B cell (primary cell): ENCODE data around the gene FBXO8. TPM values are rescaled to one million over a fixed set of nuclear protein-coding genes. Genes with fewer than 3 reads are reported as not detected.
A peak's percentile ranks its signal among the peaks of the same experiment; 100 is the strongest.

Experiments
- ATAC-seq: fragments of 200-7000 bp; cut with Tn5 transposase; one replicate; pipeline ENCODE4 v1.10.0; 2021; ENCODE audit warnings: low read depth, mild to moderate bottlenecking, moderate number of reproducible peaks, moderate library complexity
- CTCF ChIA-PET: fragments of 350-600 bp; sonication (Branson Sonifier 250); formaldehyde crosslinking; loops from one replicate; lab custom pipeline; 2021; ENCODE audit warnings: antibody characterized with exemption, inconsistent platforms; lab: Charles Lee
- POLR2A ChIA-PET: fragments of 350-600 bp; sonication (Branson Sonifier 250); formaldehyde crosslinking; loops from one replicate; lab custom pipeline; 2021; ENCODE audit warnings: antibody characterized with exemption; lab: Charles Lee
- DNase-seq: peaks from one replicate; pipeline ENCODE4 v3.0.0; 2013
- H2AFZ ChIP-seq: 2 replicates; pipeline ENCODE4 v1.6.1; 2012; ENCODE audit warnings: mild to moderate bottlenecking, low read depth, low read length; ENCODE audit not compliant: insufficient read depth, poor library complexity, severe bottlenecking
- H3K27ac ChIP-seq, 2 donors: 1 replicate in 1 of 2; 2 replicates in 1 of 2; pipeline ENCODE4 v1.5.1; 2012 to 2013; ENCODE audit warnings: low read length in 2 of 2, mild to moderate bottlenecking in 2 of 2, moderate library complexity in 1 of 2
- H3K27me3 ChIP-seq, 4 experiments: fragments of 200-600 bp in 1 of 4; sonication (generic) in 1 of 4; replicated peaks in 1 of 4; 1 replicate in 2 of 4; 2 replicates in 2 of 4; pipeline versions ENCODE4 v1.6.1 to v1.7.0; 2013 to 2016; ENCODE audit warnings: low read length in 3 of 4, mild to moderate bottlenecking in 2 of 4, mixed read lengths in 1 of 4, moderate library complexity in 1 of 4; ENCODE audit not compliant: insufficient read depth in 4 of 4, control insufficient read depth in 3 of 4; ENCODE audit errors: control extremely low read depth in 1 of 4
- H3K36me3 ChIP-seq, 2 experiments: replicated peaks in 1 of 2; 1 replicate in 1 of 2; 2 replicates in 1 of 2; pipeline versions ENCODE4 v1.6.1 to v1.7.1; 2013; ENCODE audit warnings: low read length in 1 of 2; ENCODE audit not compliant: insufficient read depth in 2 of 2, control insufficient read depth in 1 of 2; ENCODE audit errors: control extremely low read depth in 1 of 2, extremely low read depth in 1 of 2
- H3K4me1 ChIP-seq, 2 donors: fragments of 200-600 bp in 1 of 2; sonication (generic) in 1 of 2; 1 replicate in 1 of 2; 2 replicates in 1 of 2; pipeline versions ENCODE4 v1.5.1 to v1.6.1; 2013 to 2017; ENCODE audit warnings: low read length in 2 of 2; ENCODE audit not compliant: control insufficient read depth in 2 of 2, insufficient read depth in 2 of 2
- H3K4me2 ChIP-seq: replicated peaks from 2 replicates; pipeline ENCODE3; 2012; ENCODE audit warnings: mild to moderate bottlenecking, low read depth, low read length; ENCODE audit not compliant: poor library complexity, severe bottlenecking
- H3K4me3 ChIP-seq, 5 experiments: fragments of 200-600 bp in 1 of 5; sonication (generic) in 1 of 5; 1 replicate in 3 of 5; 2 replicates in 2 of 5; pipeline versions ENCODE4 v1.5.1 to v1.7.0; 2011 to 2016; ENCODE audit warnings: low read length in 4 of 5, mild to moderate bottlenecking in 4 of 5, low read depth in 2 of 5, control low read depth in 1 of 5, moderate library complexity in 1 of 5; ENCODE audit not compliant: insufficient read depth in 1 of 5; ENCODE audit errors: control extremely low read depth in 1 of 5, extremely low read depth in 1 of 5
- H3K79me2 ChIP-seq: fragments of 200-600 bp; sonication (generic); one replicate; pipeline ENCODE4 v1.6.0; 2016; ENCODE audit warnings: low read length; ENCODE audit not compliant: control insufficient read depth, insufficient read depth
- H3K9ac ChIP-seq: fragments of 200-600 bp; sonication (generic); 2 replicates; pipeline ENCODE4 v1.6.1; 2017; ENCODE audit warnings: mild to moderate bottlenecking, low read length, moderate library complexity
- H3K9me3 ChIP-seq, 3 donors: one replicate each; pipeline versions ENCODE4 v1.6.1 to v1.7.1; 2013; ENCODE audit warnings: low read length in 2 of 3; ENCODE audit not compliant: control insufficient read depth in 2 of 3, insufficient read depth in 1 of 3; ENCODE audit errors: control extremely low read depth in 1 of 3
- H4K20me1 ChIP-seq: 2 replicates; pipeline ENCODE4 v1.6.0; 2012; ENCODE audit warnings: mild to moderate bottlenecking, low read length; ENCODE audit not compliant: insufficient read depth, control insufficient read depth, poor library complexity, severe bottlenecking
- H3K27ac Mint-ChIP-seq: one replicate; pipeline ENCODE4 v1.8.0; 2021; ENCODE audit warnings: mixed read lengths
- H3K27me3 Mint-ChIP-seq: one replicate; pipeline ENCODE4 v1.8.0; 2021; ENCODE audit warnings: mixed read lengths
- H3K4me1 Mint-ChIP-seq: one replicate; pipeline ENCODE4 v1.8.0; 2021; ENCODE audit warnings: mixed read lengths
- H3K4me3 Mint-ChIP-seq: one replicate; pipeline ENCODE4 v1.8.0; 2021; ENCODE audit warnings: mixed read lengths
- H3K9me3 Mint-ChIP-seq: one replicate; pipeline ENCODE4 v1.8.0; 2022; ENCODE audit warnings: mixed read lengths; ENCODE audit not compliant: insufficient read depth
- CTCF ChIP-seq: fragments of 200-600 bp; IDR thresholded peaks from one replicate; pipeline ENCODE4 v1.8.0; 2022; ENCODE audit warnings: antibody characterized with exemption, mild to moderate bottlenecking
- EZH2 ChIP-seq: IDR thresholded peaks from 2 replicates; pipeline ENCODE4 v1.6.1; 2012; ENCODE audit warnings: borderline replicate concordance, low read depth, mild to moderate bottlenecking, moderate library complexity, low read length; ENCODE audit not compliant: insufficient read depth, poor library complexity, severe bottlenecking
- WGBS: methylation state at CpG from one replicate; pipeline ENCODE4 v1.1.5; 2013; ENCODE audit warnings: missing lambda C conversion rate; ENCODE audit not compliant: insufficient coverage; 5-methylcytosine and 5-hydroxymethylcytosine counted together
- intact Hi-C: fragments of 100-400 bp; cut with micrococcal nuclease; formaldehyde crosslinking; loops from one replicate; pipeline ENCODE4 v1.10.0; 2022
- polyA plus RNA-seq: library from polyadenylated mRNA; depleted of rRNA; stranded (reverse); fragments of >200 nt; gene quantifications from 2 replicates; pipeline ENCODE4 v1.2.3, GENCODE V29; 2012
- total RNA-seq, 2 donors: library from RNA; stranded (reverse); fragments of 120-200 nt in 1 of 2; gene quantifications; 1 replicate in 1 of 2; 2 replicates in 1 of 2; pipeline versions ENCODE4 v1.2.3 to v1.2.4, GENCODE V29; 2013 to 2022

Gene FBXO8
- total and polyA plus RNA-seq, 2 donors (not counting 1 experiment from before 2014, with no cell fraction given): 11.6 to 22.4 TPM

- Histone ChIP-seq H3K27ac (no peak overlapping the region), H3K79me2 (no peaks in the 10 kb centered on the region), H3K9ac (no peak overlapping the region), H3K4me2 (no peak overlapping the region), H3K27me3 (no peaks in the 10 kb centered on the region), H2AFZ (no peak overlapping the region), H3K9me3 (no peaks in the 10 kb centered on the region), H3K4me1 (no peaks in the 10 kb centered on the region), H3K36me3 (peaks cover 1 to 11% of the 10 kb centered on the region in 2 experiments), H3K4me3 (no peak overlapping the region), H4K20me1 (no peaks in the 10 kb centered on the region)
- ATAC-seq (no peak), DNase-seq (peak; percentile 38)
- Mint-ChIP-seq H3K4me3 (no peak overlapping the region), H3K9me3 (no peaks in the 10 kb centered on the region), H3K27me3 (no peaks in the 10 kb centered on the region), H3K27ac (no peak overlapping the region), H3K4me1 (no peaks in the 10 kb centered on the region)
- WGBS: 88% methylated on average over 6 of the region's 8 CpGs
- intact Hi-C loops: loop anchor here (1.0 to 2.0 kb wide), 3 partner anchors 97 to 1000 kb away; no protein-coding TSS in a partner anchor
- ChIA-PET POLR2A (no interaction called here), CTCF (interaction anchor here (0.7 to 2.7 kb wide), 6 partner anchors 28 to 899 kb away, joined by 3 to 15 read pairs (median 4); no protein-coding TSS in a partner anchor)
- TF ChIP-seq CTCF (peak; percentile 83), EZH2 (no peak)
Measured at GRCh38 chr4:174318829-174319764, 35.6 kb upstream of the FBXO8 start.

- no peaks in the 10 kb centered on the region for H4K20me1 ChIP-seq
- H3K79me2 ChIP-seq: no peaks in the 10 kb centered on the region
- ChIA-PET CTCF (interaction anchor here (0.7 kb wide), 1 partner anchor 57 kb away, joined by 3 read pairs; no protein-coding TSS in a partner anchor), POLR2A (no interaction called here)
- no peak overlapping the region for H3K27ac ChIP-seq
- H3K36me3 ChIP-seq: peaks cover 6 to 16% of the 10 kb centered on the region in 2 experiments
- H3K27me3 Mint-ChIP-seq: no peaks in the 10 kb centered on the region
- no peaks in the 10 kb centered on the region for H3K4me1 ChIP-seq
- H3K27ac Mint-ChIP-seq: no peak overlapping the region
- no peaks in the 10 kb centered on the region for H3K9me3 Mint-ChIP-seq
- ATAC-seq (no peak), DNase-seq (no peak)
- no peak for TF ChIP-seq CTCF
- TF ChIP-seq EZH2: no peak
- H3K9me3 ChIP-seq: no peaks in the 10 kb centered on the region
- no peaks in the 10 kb centered on the region for H3K4me1 Mint-ChIP-seq
- H3K4me3 ChIP-seq: no peak overlapping the region
- H2AFZ ChIP-seq: no peak overlapping the region
- H3K4me3 Mint-ChIP-seq: no peak overlapping the region
- H3K27me3 ChIP-seq: no peaks in the 10 kb centered on the region
- intact Hi-C loops: no loop called here
- no peak overlapping the region for H3K4me2 ChIP-seq
- H3K9ac ChIP-seq: no peak overlapping the region
Measured at GRCh38 chr4:174317531-174317930, 34.1 kb upstream of the FBXO8 start.
